Hypothalamus (tissue), 51 donors: ENCODE data around the gene GDF2.

ENCODE experiments used
- DNase-seq, 51 donors: peaks; one replicate each; lab custom pipeline; 2025; lab: John Stamatoyannopoulos, UW

Gene GDF2

GRCh38 chr10:47322300-47323061 lies at the start of gene GDF2:
Gene GDF2, plus strand, starts transcription at chr10:47322454. Its CDS starts 215 bp downstream, at chr10:47322669.
- DNase-seq = no peak

- DNase-seq = no peak
Measured at GRCh38 chr10:47276071-47276470, 46.2 kb upstream of the GDF2 start.

DNA sequence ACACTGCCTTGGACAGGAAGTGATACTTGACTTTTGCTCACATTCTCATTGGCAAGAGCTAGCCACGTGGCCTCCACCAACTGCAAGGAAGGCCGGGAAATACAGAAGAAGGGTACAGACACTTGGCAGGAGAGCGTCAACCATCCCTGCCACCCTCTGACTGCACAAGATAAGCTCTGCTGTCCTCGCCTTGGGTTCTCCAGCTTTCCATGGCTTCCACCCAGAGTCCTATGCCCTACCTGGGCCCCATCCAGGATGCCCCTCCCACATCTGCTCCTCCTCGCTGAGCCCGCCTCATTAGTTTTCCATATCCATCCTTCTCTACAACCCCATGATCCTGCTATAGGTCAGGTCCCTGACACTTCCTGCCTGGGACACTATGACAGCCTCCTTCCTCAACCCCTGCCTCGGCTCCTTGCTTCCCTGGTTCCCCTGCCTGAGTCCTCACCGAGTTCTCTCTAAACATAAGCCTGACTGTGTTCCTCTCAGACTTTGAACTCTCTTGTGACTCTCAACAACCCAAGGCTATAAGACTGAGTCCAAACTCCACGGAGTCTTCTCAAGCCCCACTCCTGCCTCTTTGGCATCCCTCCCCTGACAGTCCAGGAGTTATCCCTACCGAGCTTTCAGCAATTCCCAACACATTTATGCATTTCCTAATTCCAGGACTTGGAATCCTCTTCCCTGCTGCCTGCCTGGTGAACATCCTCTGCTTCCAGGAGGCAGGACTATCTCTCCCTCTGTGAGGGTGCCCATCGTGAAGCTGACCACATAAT lies 45.5 kb upstream of the GDF2 start:
- no peak for DNase-seq

DNA sequence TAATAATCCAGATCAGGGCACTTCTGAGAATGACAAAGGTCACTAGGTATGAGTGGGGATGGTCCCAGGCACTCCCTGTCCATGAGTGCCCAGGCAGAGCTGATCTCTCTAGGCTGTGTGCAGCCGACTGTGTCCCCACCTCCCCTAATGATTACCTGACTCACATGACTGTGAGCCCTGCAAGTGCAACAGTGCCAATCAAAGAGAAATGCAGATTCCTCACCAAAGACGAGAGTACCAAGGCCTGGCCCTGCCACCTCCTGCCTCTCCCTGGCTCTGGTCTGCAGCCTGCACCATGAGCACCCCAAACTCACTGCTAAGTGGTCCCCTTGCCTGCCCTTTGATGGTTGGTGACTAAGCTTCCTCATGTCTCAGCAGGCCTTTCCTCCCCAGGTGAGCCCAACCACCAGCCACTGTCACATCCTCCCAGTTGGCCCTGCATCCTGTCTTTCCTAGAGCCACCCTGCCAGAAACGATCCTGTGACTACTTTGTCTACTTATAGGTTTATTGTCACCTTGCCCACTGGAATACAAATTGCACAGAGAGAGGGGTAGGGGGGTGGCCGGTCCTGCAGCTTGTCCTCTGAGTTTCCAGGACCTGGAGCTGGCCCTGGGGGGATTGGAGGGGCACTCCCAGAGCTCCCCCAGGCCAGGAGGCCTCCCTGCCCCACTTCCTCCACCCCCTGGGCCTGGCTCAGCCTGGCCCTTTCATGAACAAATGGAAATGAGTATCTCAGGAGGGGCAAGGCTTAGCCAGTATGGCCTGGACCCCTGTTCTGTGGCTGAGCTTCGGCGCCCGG lies 44.7 kb upstream of the GDF2 start:
- DNase-seq = no peak

DNA sequence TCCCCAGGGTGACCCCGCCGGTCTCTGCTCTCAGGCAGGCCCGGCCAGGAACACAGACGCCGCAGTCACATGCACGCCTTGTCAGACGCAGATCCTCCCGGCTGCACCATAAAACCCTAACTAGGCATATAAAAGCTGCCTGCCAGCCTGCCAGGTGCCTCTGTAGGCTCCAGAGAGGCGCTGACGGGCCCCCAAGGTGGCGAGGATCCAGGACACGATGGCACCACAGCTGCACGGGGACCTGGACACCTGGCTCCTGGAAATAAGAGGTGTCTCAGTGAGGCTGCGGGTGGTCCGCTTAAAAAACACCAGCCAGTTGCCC lies 44.1 kb upstream of the GDF2 start:
- DNase-seq = no peak

GRCh38 chr10:47278720-47279119 lies 43.5 kb upstream of the GDF2 start:
- no peak for DNase-seq

DNA sequence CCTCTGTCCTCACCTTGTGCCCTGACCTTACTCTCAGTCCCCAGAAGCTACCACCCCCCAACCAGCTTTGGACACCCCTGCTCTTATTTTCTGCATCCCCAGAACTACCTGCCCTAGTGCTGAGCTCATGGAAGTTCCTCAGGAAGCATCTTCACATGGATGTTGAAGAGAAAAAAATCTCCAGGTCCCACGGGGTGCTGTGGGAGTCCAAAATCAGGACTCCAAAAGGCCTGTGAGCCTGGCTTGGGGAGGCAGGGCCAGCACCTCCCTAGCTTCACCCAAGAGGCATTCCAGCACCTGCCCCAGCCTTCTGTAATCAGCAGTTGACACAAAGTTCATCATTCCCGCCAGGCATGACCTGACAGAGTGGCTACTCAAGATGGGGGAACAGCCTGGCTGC lies 43.0 kb upstream of the GDF2 start:
- DNase-seq = no peak

DNA sequence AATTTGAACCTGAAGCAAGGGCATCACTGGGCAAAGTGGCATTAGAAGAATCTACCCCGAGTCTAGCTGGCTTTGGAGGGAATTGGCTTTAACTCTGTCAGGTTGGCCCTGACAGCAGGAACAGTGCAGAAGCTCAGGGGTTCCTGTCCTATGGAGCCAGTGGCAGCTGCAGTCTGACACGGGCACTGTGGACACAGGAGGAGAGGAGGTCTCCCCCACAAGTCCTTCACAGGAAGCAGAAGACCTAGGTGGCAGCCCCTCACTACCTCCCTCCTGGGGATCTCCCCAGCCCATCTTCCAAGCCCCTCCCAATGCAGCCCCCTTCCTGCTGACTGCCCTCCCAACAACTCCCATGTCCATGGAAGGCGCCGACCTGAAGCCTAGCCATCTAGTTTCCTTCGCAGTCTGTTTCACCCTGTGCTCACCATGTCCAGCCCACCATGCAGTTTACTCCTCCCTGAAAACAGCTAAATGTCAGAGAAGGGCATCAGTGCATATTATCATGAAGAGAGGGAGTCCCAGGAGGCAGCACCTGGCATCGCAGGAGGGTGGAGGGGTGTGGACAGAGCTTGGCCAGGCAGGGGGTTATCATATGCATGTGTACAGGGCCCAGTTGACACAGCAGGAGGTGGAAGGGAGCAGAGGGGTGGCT lies 40.1 kb upstream of the GDF2 start:
- DNase-seq = no peak

DNA sequence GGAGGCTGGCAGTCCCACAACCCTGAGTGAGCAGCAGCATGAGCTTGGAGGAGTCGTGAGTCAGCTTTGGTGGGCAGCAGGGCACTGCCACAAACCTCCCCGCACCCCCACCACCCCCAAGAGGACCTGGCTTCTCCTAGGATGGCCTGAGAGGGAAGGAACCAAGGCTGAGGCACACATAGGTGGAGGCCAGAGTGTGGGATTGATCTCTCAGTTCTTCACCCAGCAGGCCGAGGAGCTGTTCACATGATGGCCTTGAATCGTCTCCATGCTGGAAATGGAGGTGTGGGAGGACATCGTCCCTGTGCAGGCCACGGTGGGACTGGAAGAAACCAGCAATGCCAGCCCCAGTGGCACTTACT lies 39.6 kb upstream of the GDF2 start:
- DNase-seq = no peak

DNA sequence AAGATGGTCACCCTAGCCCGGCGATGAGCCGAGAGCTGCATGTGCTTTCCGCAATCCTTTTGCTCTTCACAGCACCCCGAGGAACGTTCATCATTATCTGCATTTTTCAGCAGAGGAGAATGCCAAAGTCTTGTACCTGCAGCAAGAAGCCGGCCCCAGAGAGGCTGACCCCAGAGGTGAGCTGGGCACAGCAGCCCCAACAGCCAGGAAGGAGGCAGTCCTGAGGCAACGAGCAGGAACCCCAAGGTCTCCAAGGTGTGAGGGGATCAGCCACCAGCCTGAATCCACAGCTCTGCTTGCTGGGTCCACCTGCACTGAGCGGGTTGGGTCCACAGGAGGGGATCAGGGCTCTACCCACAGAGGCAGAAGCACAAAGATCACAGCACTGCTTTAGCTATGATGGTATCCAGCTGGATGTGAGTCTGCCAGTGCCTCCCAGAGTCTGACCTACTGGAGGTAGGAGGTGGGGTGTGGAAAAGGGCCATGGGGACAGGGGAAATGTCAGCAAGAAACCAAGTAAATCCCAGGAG lies 39.1 kb upstream of the GDF2 start:
- DNase-seq = no peak

DNA sequence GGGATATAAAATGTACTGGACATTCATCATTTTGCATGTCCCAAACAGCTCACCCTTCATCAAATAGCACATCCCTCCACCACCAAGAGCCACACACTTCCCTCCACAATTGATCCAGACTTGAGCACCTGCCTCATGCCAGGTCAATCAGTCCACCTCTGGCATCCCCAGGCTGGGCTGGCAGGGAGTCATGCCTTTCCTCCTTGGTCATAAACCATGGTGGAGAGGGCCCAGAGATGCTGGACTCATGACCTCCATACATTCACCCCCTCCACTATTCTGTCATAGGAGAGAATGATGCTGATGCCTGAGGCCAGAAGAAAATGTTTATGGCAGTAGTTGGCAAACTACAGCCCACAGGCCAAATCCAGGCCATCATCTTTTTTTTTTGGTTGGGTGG lies 38.4 kb upstream of the GDF2 start:
- DNase-seq = no peak

DNA sequence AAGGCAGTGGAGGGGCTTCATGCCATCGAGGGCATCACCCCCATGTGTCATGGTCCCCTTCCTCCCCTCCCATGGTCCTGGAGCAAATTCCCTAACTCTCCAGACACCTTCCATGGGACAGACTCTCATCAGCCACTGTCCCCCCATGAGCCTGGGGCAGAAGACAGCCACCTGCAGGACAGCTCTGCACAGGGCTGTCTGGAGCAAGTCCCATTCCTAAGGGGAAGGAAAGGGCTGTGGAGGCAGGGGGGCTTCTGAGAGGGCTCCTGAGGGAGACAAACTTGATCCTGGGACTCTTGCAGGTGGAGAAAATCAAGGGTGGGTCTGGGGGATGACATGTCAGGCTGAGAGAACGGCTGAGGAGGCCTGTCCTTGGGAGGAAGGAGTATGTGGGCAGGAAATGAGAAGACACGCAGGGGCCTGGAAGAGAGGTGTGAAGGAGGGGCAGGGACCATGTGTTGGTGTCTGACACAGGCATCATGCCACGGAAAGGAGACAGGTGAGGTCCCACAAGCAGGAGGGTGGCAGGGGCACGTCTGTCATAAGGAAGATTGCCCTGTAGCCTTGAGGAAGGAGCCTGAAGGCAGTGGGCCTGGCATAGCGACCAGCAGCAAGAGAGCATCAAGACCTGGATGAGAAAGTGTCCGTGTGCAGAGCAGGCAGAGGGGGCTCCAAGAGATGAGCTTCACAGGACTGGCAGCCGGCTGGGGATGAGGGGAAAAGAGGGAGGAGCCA lies 36.7 kb upstream of the GDF2 start:
- DNase-seq = no peak

DNA sequence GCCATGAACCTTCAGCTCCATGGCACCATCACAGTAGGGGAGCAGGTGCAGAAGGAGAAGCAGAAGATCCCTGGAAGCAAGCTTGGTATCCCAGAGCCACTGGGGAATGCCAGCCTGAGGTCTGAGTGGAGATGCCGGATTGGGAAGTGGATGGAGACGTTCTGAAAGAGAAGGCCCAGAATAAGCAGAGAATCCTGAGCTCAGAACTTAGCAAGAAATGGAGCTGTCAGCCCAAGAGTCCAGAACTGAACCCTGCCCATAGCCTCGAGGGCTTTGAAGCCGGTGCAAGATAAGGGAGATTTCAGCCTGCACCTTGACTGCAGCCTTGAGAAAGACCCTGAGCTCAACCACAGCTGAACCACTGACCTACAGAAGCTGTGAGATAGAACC lies 36.1 kb upstream of the GDF2 start:
- no peak for DNase-seq

GRCh38 chr10:47286591-47287315 lies 35.5 kb upstream of the GDF2 start:
- no peak for DNase-seq

- no peak for DNase-seq
Measured at GRCh38 chr10:47287365-47287802, 34.9 kb upstream of the GDF2 start.

DNA sequence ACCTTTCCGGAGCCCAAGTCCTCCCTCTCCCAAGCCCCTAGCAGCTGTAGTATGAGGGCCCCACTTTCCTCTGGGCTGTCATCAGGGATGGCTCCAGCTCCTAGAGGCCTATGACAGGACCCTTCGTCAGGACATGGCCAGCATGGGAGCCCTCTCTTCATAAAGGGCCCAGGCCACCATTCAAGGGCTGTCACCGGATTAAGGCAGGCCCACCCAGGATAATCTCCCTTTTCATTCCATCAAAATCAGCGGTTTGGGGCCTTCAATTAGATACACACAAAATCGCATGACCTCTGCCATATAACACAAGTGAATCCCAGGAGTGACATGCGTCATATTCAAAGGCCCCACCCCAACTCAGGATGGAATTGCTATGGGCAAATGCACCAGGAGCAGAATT lies 34.4 kb upstream of the GDF2 start:
- DNase-seq = no peak

- no peak for DNase-seq
Measured at GRCh38 chr10:47288236-47288635, 34.0 kb upstream of the GDF2 start.

GRCh38 chr10:47288916-47289495 lies 33.2 kb upstream of the GDF2 start:
- no peak for DNase-seq

- no peak for DNase-seq
Measured at GRCh38 chr10:47289921-47290320, 32.3 kb upstream of the GDF2 start.
